ENCODE data around the gene MTPN. TPM values are rescaled to one million over a fixed set of nuclear protein-coding genes. Genes with fewer than 3 reads are reported as not detected.
A peak's percentile ranks its signal among the peaks of the same experiment; 100 is the strongest.

Gene MTPN
- total RNA-seq, 1 donor from 2014 or later, result 173 TPM

- H3K4me1 ChIP-seq (ENCODE audit: insufficient read depth, low read length), result no peaks in the 10 kb centered on the region
- DNase-seq (ENCODE audit: low read depth), result no peak
- H2AFZ ChIP-seq (ENCODE audit: low read depth, low read length), result no peak overlapping the region
- H3K9me3 ChIP-seq (ENCODE audit: insufficient read depth, low read depth, low read length), result no peaks in the 10 kb centered on the region
- no peaks in the 10 kb centered on the region for H3K27me3 ChIP-seq (ENCODE audit: insufficient read depth, low read length)
- Mint-ChIP-seq H3K4me3 (ENCODE audit: unreplicated experiment) (no peak overlapping the region), H3K4me1 (ENCODE audit: low read depth, unreplicated experiment) (peaks cover 4% of the 10 kb centered on the region), H3K36me3 (ENCODE audit: low read depth, unreplicated experiment) (no peaks in the 10 kb centered on the region), H3K27ac (ENCODE audit: unreplicated experiment) (no peak overlapping the region), H3K9me3 (ENCODE audit: unreplicated experiment) (peaks cover 6% of the 10 kb centered on the region), H3K27me3 (ENCODE audit: low read depth, unreplicated experiment) (no peaks in the 10 kb centered on the region)
- H3K79me2 ChIP-seq (ENCODE audit: insufficient read depth, low read length), result no peaks in the 10 kb centered on the region
- H4K20me1 ChIP-seq (ENCODE audit: insufficient read depth, low read length), result no peaks in the 10 kb centered on the region
- no peak overlapping the region for H3K27ac ChIP-seq (ENCODE audit: low read depth, low read length)
- no peak for FAIRE-seq
- no peaks in the 10 kb centered on the region for H3K36me3 ChIP-seq (ENCODE audit: insufficient read depth, low read length)
- TF ChIP-seq EZH2 (IDR thresholded peaks at IDR 0.05; ENCODE audit: insufficient read depth, low read length), result no peak
- TF ChIP-seq, protein P1, sequence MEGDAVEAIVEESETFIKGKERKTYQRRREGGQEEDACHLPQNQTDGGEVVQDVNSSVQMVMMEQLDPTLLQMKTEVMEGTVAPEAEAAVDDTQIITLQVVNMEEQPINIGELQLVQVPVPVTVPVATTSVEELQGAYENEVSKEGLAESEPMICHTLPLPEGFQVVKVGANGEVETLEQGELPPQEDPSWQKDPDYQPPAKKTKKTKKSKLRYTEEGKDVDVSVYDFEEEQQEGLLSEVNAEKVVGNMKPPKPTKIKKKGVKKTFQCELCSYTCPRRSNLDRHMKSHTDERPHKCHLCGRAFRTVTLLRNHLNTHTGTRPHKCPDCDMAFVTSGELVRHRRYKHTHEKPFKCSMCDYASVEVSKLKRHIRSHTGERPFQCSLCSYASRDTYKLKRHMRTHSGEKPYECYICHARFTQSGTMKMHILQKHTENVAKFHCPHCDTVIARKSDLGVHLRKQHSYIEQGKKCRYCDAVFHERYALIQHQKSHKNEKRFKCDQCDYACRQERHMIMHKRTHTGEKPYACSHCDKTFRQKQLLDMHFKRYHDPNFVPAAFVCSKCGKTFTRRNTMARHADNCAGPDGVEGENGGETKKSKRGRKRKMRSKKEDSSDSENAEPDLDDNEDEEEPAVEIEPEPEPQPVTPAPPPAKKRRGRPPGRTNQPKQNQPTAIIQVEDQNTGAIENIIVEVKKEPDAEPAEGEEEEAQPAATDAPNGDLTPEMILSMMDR (IDR thresholded peaks at IDR 0.05; ENCODE audit: insufficient read depth, low read depth, low read length), result no peak
- H3K9ac ChIP-seq (ENCODE audit: low read length), result no peak overlapping the region
- H3K4me2 ChIP-seq (ENCODE audit: low read length), result no peak overlapping the region
- H3K4me3 ChIP-seq (ENCODE audit: insufficient read depth, low read depth, low read length), result no peak overlapping the region
Observed at GRCh38 chr7:135884495-135885232, 92.5 kb downstream of the MTPN start.

GRCh38 chr7:135879233-135879632 is 97.9 kb downstream of the MTPN start:
- no peaks in the 10 kb centered on the region for H3K36me3 Mint-ChIP-seq (ENCODE audit: low read depth, unreplicated experiment)
- H3K4me1 ChIP-seq (ENCODE audit: insufficient read depth, low read length), result peaks cover 5% of the 10 kb centered on the region
- no peaks in the 10 kb centered on the region for H4K20me1 ChIP-seq (ENCODE audit: insufficient read depth, low read length)
- H3K27me3 Mint-ChIP-seq (ENCODE audit: low read depth, unreplicated experiment), result no peaks in the 10 kb centered on the region
- H3K9ac ChIP-seq (ENCODE audit: low read length), result no peak overlapping the region
- no peak overlapping the region for H3K27ac ChIP-seq (ENCODE audit: low read depth, low read length)
- FAIRE-seq, result peak; percentile 5
- H3K9me3 ChIP-seq (ENCODE audit: insufficient read depth, low read depth, low read length), result no peaks in the 10 kb centered on the region
- no peak overlapping the region for H2AFZ ChIP-seq (ENCODE audit: low read depth, low read length)
- no peaks in the 10 kb centered on the region for H3K36me3 ChIP-seq (ENCODE audit: insufficient read depth, low read length)
- TF ChIP-seq, protein P1 (IDR thresholded peaks at IDR 0.05; ENCODE audit: insufficient read depth, low read depth, low read length), result no peak
- TF ChIP-seq EZH2 (IDR thresholded peaks at IDR 0.05; ENCODE audit: insufficient read depth, low read length), result no peak
- H3K27ac Mint-ChIP-seq (ENCODE audit: unreplicated experiment), result no peak overlapping the region
- no peaks in the 10 kb centered on the region for H3K9me3 Mint-ChIP-seq (ENCODE audit: unreplicated experiment)
- H3K79me2 ChIP-seq (ENCODE audit: insufficient read depth, low read length), result no peaks in the 10 kb centered on the region
- peak; percentile 85 for DNase-seq (ENCODE audit: low read depth)
- peak overlapping the region; percentile 26 for H3K4me2 ChIP-seq (ENCODE audit: low read length)
- H3K4me1 Mint-ChIP-seq (ENCODE audit: low read depth, unreplicated experiment), result peaks cover 21% of the 10 kb centered on the region
- H3K4me3 Mint-ChIP-seq (ENCODE audit: unreplicated experiment), result no peak overlapping the region
- no peaks in the 10 kb centered on the region for H3K27me3 ChIP-seq (ENCODE audit: insufficient read depth, low read length)
- no peak overlapping the region for H3K4me3 ChIP-seq (ENCODE audit: insufficient read depth, low read depth, low read length)

- DNase-seq (ENCODE audit: low read depth), result no peak
- H3K36me3 ChIP-seq (ENCODE audit: insufficient read depth, low read length), result no peaks in the 10 kb centered on the region
- H3K36me3 Mint-ChIP-seq (ENCODE audit: low read depth, unreplicated experiment), result no peaks in the 10 kb centered on the region
- H3K9me3 ChIP-seq (ENCODE audit: insufficient read depth, low read depth, low read length), result no peaks in the 10 kb centered on the region
- H2AFZ ChIP-seq (ENCODE audit: low read depth, low read length), result no peak overlapping the region
- no peaks in the 10 kb centered on the region for H3K9me3 Mint-ChIP-seq (ENCODE audit: unreplicated experiment)
- FAIRE-seq, result no peak
- no peak overlapping the region for H3K27ac ChIP-seq (ENCODE audit: low read depth, low read length)
- H3K27me3 Mint-ChIP-seq (ENCODE audit: low read depth, unreplicated experiment), result no peaks in the 10 kb centered on the region
- no peaks in the 10 kb centered on the region for H3K27me3 ChIP-seq (ENCODE audit: insufficient read depth, low read length)
- TF ChIP-seq, protein P1 (IDR thresholded peaks at IDR 0.05; ENCODE audit: insufficient read depth, low read depth, low read length), result no peak
- no peak for TF ChIP-seq EZH2 (IDR thresholded peaks at IDR 0.05; ENCODE audit: insufficient read depth, low read length)
- no peaks in the 10 kb centered on the region for H3K79me2 ChIP-seq (ENCODE audit: insufficient read depth, low read length)
- no peak overlapping the region for H3K9ac ChIP-seq (ENCODE audit: low read length)
- no peak overlapping the region for H3K27ac Mint-ChIP-seq (ENCODE audit: unreplicated experiment)
- H3K4me3 ChIP-seq (ENCODE audit: insufficient read depth, low read depth, low read length), result no peak overlapping the region
- peaks cover 21% of the 10 kb centered on the region for H3K4me1 Mint-ChIP-seq (ENCODE audit: low read depth, unreplicated experiment)
- H3K4me3 Mint-ChIP-seq (ENCODE audit: unreplicated experiment), result no peak overlapping the region
- no peaks in the 10 kb centered on the region for H4K20me1 ChIP-seq (ENCODE audit: insufficient read depth, low read length)
- H3K4me1 ChIP-seq (ENCODE audit: insufficient read depth, low read length), result peaks cover 5% of the 10 kb centered on the region
- H3K4me2 ChIP-seq (ENCODE audit: low read length), result no peak overlapping the region
Observed at GRCh38 chr7:135878284-135878683, 98.9 kb downstream of the MTPN start.
